ENCODE data around the gene CLEC1A. TPM values are rescaled to one million over a fixed set of nuclear protein-coding genes. Genes with fewer than 3 reads are reported as not detected.
"Not testable (repeated sequence)": the region's sequence is repeated elsewhere in the genome, so short reads cannot be mapped to it uniquely, and the experiment has no call there.

CLEC1A gene
- total RNA-seq, 1 donor from 2014 or later = not detected

DNA sequence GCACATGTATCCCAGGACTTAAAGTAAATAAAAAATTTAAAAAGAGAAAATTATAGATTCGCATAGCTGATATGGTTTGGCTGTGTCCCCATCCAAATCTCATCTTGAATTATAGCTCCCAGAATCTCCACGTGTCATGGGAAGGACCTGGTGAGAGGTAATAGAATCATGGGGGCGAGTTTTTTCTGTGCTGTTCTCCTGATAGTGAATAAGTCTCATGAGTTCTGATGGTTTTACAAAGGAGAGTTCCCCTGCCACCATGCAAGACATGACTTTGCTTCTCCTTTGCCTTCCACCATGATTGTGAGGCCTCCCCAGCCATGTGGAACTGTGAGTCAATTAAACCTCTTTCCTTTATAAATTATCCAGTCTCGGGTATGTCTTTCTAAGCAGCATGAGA, 72.1 kb downstream of the CLEC1A start:
- H3K27me3 Mint-ChIP-seq (ENCODE audit: insufficient read depth); intact Hi-C loops (cut with micrococcal nuclease); H3K27ac Mint-ChIP-seq; H3K9me3 Mint-ChIP-seq; H3K36me3 Mint-ChIP-seq (ENCODE audit: low read depth); H3K4me3 Mint-ChIP-seq; DNase-seq (ENCODE audit: low spot score); H3K4me1 Mint-ChIP-seq (ENCODE audit: low read depth): not testable (repeated sequence)

DNA sequence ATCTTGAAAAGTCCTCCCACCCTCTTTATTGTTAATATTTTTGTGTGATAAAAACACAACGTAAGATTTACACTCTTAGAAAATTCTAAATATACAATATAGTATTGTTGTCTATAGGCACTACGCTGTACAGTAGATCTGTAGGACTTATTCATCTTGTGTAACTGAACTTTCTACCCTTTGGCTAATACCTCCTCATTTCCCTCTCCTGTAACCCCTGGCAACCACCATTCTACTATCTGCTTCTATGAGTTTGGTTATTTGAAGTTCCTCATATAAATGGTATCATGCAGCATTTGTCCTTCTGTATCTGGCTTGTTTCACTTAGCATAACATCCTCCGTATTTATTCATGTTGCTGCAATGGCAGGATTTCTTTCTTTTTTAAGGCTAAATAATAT, 73.5 kb downstream of the CLEC1A start:
- no peaks in the 10 kb centered on the region for H3K36me3 Mint-ChIP-seq (ENCODE audit: low read depth)
- no peaks in the 10 kb centered on the region for H3K4me1 Mint-ChIP-seq (ENCODE audit: low read depth)
- no peak overlapping the region for H3K27ac Mint-ChIP-seq
- H3K4me3 Mint-ChIP-seq = no peak overlapping the region
- H3K9me3 Mint-ChIP-seq = no peaks in the 10 kb centered on the region
- intact Hi-C loops (cut with micrococcal nuclease) = no loop called here
- DNase-seq (ENCODE audit: low spot score) = no peak
- H3K27me3 Mint-ChIP-seq (ENCODE audit: insufficient read depth) = peaks cover 10% of the 10 kb centered on the region

DNA sequence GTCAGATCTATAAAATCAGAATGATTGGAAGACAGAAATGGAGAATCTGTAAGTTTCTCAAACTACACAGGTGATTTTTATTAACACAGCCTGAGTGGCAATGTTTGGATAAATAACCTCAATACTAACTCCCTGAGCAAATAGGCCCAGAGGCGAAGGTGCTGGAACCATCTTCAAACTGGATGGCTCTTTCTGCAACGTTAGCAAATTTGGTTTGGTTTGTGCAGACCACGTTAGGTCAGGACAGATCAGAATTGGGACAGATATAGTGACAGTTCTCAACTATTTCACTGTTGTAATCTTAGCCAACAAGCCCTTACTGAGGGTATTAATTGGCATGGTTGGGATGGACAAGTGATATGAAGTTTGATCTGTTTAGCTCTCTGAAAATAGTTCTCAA, 77.4 kb downstream of the CLEC1A start:
- Mint-ChIP-seq H3K9me3 (no peaks in the 10 kb centered on the region), H3K27me3 (ENCODE audit: insufficient read depth) (peaks cover 5% of the 10 kb centered on the region), H3K4me1 (ENCODE audit: low read depth) (no peaks in the 10 kb centered on the region), H3K4me3 (no peak overlapping the region), H3K27ac (no peak overlapping the region), H3K36me3 (ENCODE audit: low read depth) (no peaks in the 10 kb centered on the region)
- intact Hi-C loops (cut with micrococcal nuclease) = no loop called here
- DNase-seq (ENCODE audit: low spot score) = no peak

Other genes starting within 250 kb of the CLEC1A start
- 13.1 and 14.3 TPM in 2 replicates for gene CLEC2B, start 229.6 kb downstream of the CLEC1A start, total RNA-seq
- gene KLRF2, start 217.5 kb downstream of the CLEC1A start, total RNA-seq = not detected in 2 replicates
- gene CLEC2A, start 166.6 kb downstream of the CLEC1A start, total RNA-seq = not detected in 2 replicates
- gene CLEC12A, start 127.6 kb downstream of the CLEC1A start, total RNA-seq = not detected in 2 replicates
- not detected in 2 replicates for gene CLEC1B, start 99.9 kb downstream of the CLEC1A start, total RNA-seq
- gene CLEC12B, start 88.4 kb downstream of the CLEC1A start, total RNA-seq = not detected in 2 replicates
- gene CLEC9A, start 68.3 kb downstream of the CLEC1A start, total RNA-seq = not detected in 2 replicates
- gene CLEC7A, start 31.2 kb upstream of the CLEC1A start, total RNA-seq = 0.17 TPM in 1 of 2 replicates, not detected in the other
- not detected in 2 replicates for gene OLR1, start 73.1 kb upstream of the CLEC1A start, total RNA-seq
- not detected in 2 replicates for gene TMEM52B, start 80.0 kb upstream of the CLEC1A start, total RNA-seq
- 5.0 and 6.6 TPM in 2 replicates for gene GABARAPL1, start 113.9 kb upstream of the CLEC1A start, total RNA-seq
- 2.5 and 2.7 TPM in 2 replicates for gene KLRD1, start 208.9 kb upstream of the CLEC1A start, total RNA-seq

All from activated T-helper 1 cell treated with anti-CD3 and anti-CD28 coated beads, Interleukin-12 subunit alpha, Interleukin-12 subunit beta, Interleukin-2, Interleukin-4 antibody, amounts not matched to agents 30 ng/mL and 10 ng/mL and 1 ng/mL, durations not matched to agents 14 hours and 24 hours and 36 hours (primary cell).